SU-DHL-6 (cell line): ENCODE results near the gene PUSL1.
A peak's percentile ranks its signal among the peaks of the same experiment; 100 is the strongest.

Source experiments
- H2AFZ ChIP-seq: fragments of 200-600 bp; sonication (generic); 2 replicates; pipeline ENCODE4 v1.6.1; 2014; ENCODE audit warnings: low read depth, mild to moderate bottlenecking, moderate library complexity, mixed read lengths, antibody characterized with exemption, low read length; ENCODE audit not compliant: severe bottlenecking
- H3F3A ChIP-seq: fragments of 200-600 bp; shearing (Covaris generic); 2 replicates; pipeline ENCODE4 v1.6.0; 2016; ENCODE audit warnings: antibody characterized with exemption, mild to moderate bottlenecking; ENCODE audit not compliant: insufficient read depth
- H3K27ac ChIP-seq: fragments of 200-600 bp; sonication (generic); 2 replicates; pipeline ENCODE4 v1.5.1; 2016; ENCODE audit warnings: low read depth, mild to moderate bottlenecking, low read length, moderate library complexity, mixed read lengths
- H3K27me3 ChIP-seq: fragments of 200-600 bp; sonication (generic), shearing (Covaris generic); 2 replicates; pipeline ENCODE4 v1.6.0; 2014; ENCODE audit warnings: mild to moderate bottlenecking, low read length
- H3K36me3 ChIP-seq: fragments of 200-600 bp; sonication (generic); 2 replicates; pipeline ENCODE4 v1.6.1; 2014; ENCODE audit warnings: mild to moderate bottlenecking, low read length, mixed read lengths
- H3K4me2 ChIP-seq: fragments of 300-600, 200-600 bp; shearing (Covaris generic), sonication (generic); 2 replicates; pipeline ENCODE4 v1.6.0; 2014; ENCODE audit warnings: low read length, low read depth, mild to moderate bottlenecking; ENCODE audit not compliant: poor library complexity, severe bottlenecking
- H3K4me3 ChIP-seq: fragments of 200-600 bp; sonication (generic); 2 replicates; pipeline ENCODE4 v1.5.1; 2014; ENCODE audit warnings: antibody characterized with exemption, low read length, mild to moderate bottlenecking, mixed read lengths; ENCODE audit not compliant: insufficient read depth, poor library complexity, severe bottlenecking
- H3K79me2 ChIP-seq: fragments of 200-600 bp; sonication (generic); 2 replicates; pipeline ENCODE4 v1.6.1; 2014; ENCODE audit warnings: mild to moderate bottlenecking, low read length, moderate library complexity; ENCODE audit not compliant: insufficient read depth
- H3K9ac ChIP-seq: fragments of 200-600 bp; sonication (generic); 2 replicates; pipeline ENCODE4 v1.7.0; 2014; ENCODE audit warnings: mild to moderate bottlenecking, low read length
- H3K9me2 ChIP-seq: fragments of 200-600 bp; sonication (generic); replicated peaks from 2 replicates; pipeline ENCODE4 v1.6.1; 2014; ENCODE audit warnings: low read length; ENCODE audit not compliant: insufficient read depth
- H3K9me3 ChIP-seq: fragments of 200-600 bp; sonication (generic); 2 replicates; pipeline ENCODE4 v1.6.1; 2014; ENCODE audit warnings: low read length, mixed read lengths; ENCODE audit not compliant: insufficient read depth
- H4K20me1 ChIP-seq: fragments of 200-600 bp; sonication (generic); 2 replicates; pipeline ENCODE4 v1.6.1; 2014; ENCODE audit warnings: low read depth, mild to moderate bottlenecking, antibody characterized with exemption, low read length, moderate library complexity, mixed read lengths
- CTCF ChIP-seq: fragments of 200-600 bp; sonication (generic); IDR thresholded peaks from one replicate; pipeline ENCODE4 v1.5.1; 2017; ENCODE audit warnings: antibody characterized with exemption, mild to moderate bottlenecking, low read length, moderate library complexity; ENCODE audit not compliant: insufficient read depth, poor library complexity, severe bottlenecking
- EZH2phosphoT487 ChIP-seq: fragments of 200-600 bp; sonication (generic), shearing (Covaris generic); conservative IDR thresholded peaks from 2 replicates; pipeline ENCODE4 v1.6.1; 2018; ENCODE audit warnings: mild to moderate bottlenecking, antibody characterized with exemption, low read length, moderate library complexity, mixed read lengths

PUSL1 gene

GRCh38 chr1:1309251-1310108 is 1.1 kb downstream of the PUSL1 start:
- Histone ChIP-seq H3K4me3 (peak overlapping the region; percentile 84), H3K9me2 (no peaks in the 10 kb centered on the region), H3F3A (no peaks in the 10 kb centered on the region; the same call in 1 of the 2 replicates), H3K79me2 (peaks cover 12% of the 10 kb centered on the region), H3K4me2 (peak overlapping the region; percentile 68), H3K9ac (peak overlapping the region; percentile 99), H3K36me3 (no peaks in the 10 kb centered on the region), H4K20me1 (no peaks in the 10 kb centered on the region), H3K27me3 (no peaks in the 10 kb centered on the region), H3K27ac (peak overlapping the region; percentile 75), H2AFZ (no peak overlapping the region), H3K9me3 (no peaks in the 10 kb centered on the region)
- TF ChIP-seq EZH2phosphoT487, result no peak
- no peak for TF ChIP-seq CTCF

GRCh38 chr1:1310109-1310385 is 1.6 kb downstream of the PUSL1 start:
- Histone ChIP-seq H3K79me2 (peaks cover 12% of the 10 kb centered on the region), H4K20me1 (no peaks in the 10 kb centered on the region), H3K36me3 (no peaks in the 10 kb centered on the region)

GRCh38 chr1:1310476-1311053 is 2.2 kb downstream of the PUSL1 start:
- H4K20me1 ChIP-seq, result no peaks in the 10 kb centered on the region
- H3K36me3 ChIP-seq, result no peaks in the 10 kb centered on the region
- H3K9ac ChIP-seq, result peak overlapping the region; percentile 99
- no peak for TF ChIP-seq EZH2phosphoT487
- TF ChIP-seq CTCF, result no peak
- H3K4me3 ChIP-seq, result no peak overlapping the region
- H3K27me3 ChIP-seq, result no peaks in the 10 kb centered on the region
- H3K4me2 ChIP-seq, result no peak overlapping the region
- no peaks in the 10 kb centered on the region; the same call in 1 of the 2 replicates for H3F3A ChIP-seq
- no peaks in the 10 kb centered on the region for H3K9me2 ChIP-seq
- peaks cover 12% of the 10 kb centered on the region for H3K79me2 ChIP-seq
- H2AFZ ChIP-seq, result no peak overlapping the region
- H3K27ac ChIP-seq, result no peak overlapping the region
- H3K9me3 ChIP-seq, result no peaks in the 10 kb centered on the region

More at GRCh38 chr1:1310109-1310385, 1.6 kb downstream of the PUSL1 start:
- H3K9me2 ChIP-seq, result no peaks in the 10 kb centered on the region
- TF ChIP-seq EZH2phosphoT487 (no peak), CTCF (no peak)
- H3F3A ChIP-seq, result no peaks in the 10 kb centered on the region; the same call in 1 of the 2 replicates
- no peak overlapping the region for H2AFZ ChIP-seq
- H3K9me3 ChIP-seq, result no peaks in the 10 kb centered on the region
- peak overlapping the region; percentile 75; the same call in 1 of the 2 replicates for H3K27ac ChIP-seq
- H3K9ac ChIP-seq, result peak overlapping the region; percentile 99
- H3K4me3 ChIP-seq, result peak overlapping the region; percentile 84
- peak overlapping the region; percentile 68 for H3K4me2 ChIP-seq
- no peaks in the 10 kb centered on the region for H3K27me3 ChIP-seq
